K562 (cell line): ENCODE results near the gene PPM1H.

Experiments
- ARID1B ChIP-seq: fragments of 450-650 bp; IDR thresholded peaks from 2 replicates; pipeline ENCODE4 v1.6.1; 2016; ENCODE audit warnings: antibody characterized with exemption, mild to moderate bottlenecking, inconsistent platforms
- ELK1 ChIP-seq: sonication (generic); formaldehyde crosslinking; IDR thresholded peaks from 2 replicates; pipeline ENCODE4 v1.8.1; 2022; ENCODE audit warnings: missing genetic modification reagents
- ILF3 ChIP-seq: fragments of 450-650 bp; IDR thresholded peaks from 2 replicates; pipeline ENCODE4 v1.6.1; 2018; ENCODE audit warnings: antibody characterized with exemption, mild to moderate bottlenecking, moderate library complexity, borderline replicate concordance
- MBD2 ChIP-seq: sonication (generic); IDR thresholded peaks from 2 replicates; pipeline ENCODE4 v1.6.1; 2016; ENCODE audit warnings: low read depth, borderline replicate concordance
- MED1 ChIP-seq: sonication (generic); formaldehyde crosslinking; IDR thresholded peaks from 2 replicates; pipeline ENCODE4 v1.8.1; 2023; ENCODE audit warnings: missing genetic modification reagents, borderline replicate concordance
- RAD21 ChIP-seq, 2 experiments: fragments of 250-450 bp in 1 of 2; fragments of 450-650 bp in 1 of 2; sonication (Bioruptor Pico) in 1 of 2; formaldehyde crosslinking in 1 of 2; IDR thresholded peaks in 1 of 2; conservative IDR thresholded peaks in 1 of 2; 2 replicates each; pipeline versions ENCODE4 v1.4.0 to v1.8.0; 2020 to 2022; ENCODE audit warnings: mild to moderate bottlenecking in 2 of 2, moderate library complexity in 1 of 2
- RFX5 ChIP-seq: IDR thresholded peaks from 2 replicates; pipeline ENCODE4 v1.6.1; 2011; ENCODE audit warnings: low read depth, mild to moderate bottlenecking, improper control_type of control experiment, low read length
- TCF7 ChIP-seq: sonication (generic); IDR thresholded peaks from 2 replicates; pipeline ENCODE4 v1.6.1; 2016; ENCODE audit warnings: antibody characterized with exemption, borderline replicate concordance
- ZNF174 ChIP-seq: fragments of 250-450 bp; sonication (Bioruptor Pico); IDR thresholded peaks from 2 replicates; pipeline ENCODE4 v1.4.0; 2020; ENCODE audit warnings: mild to moderate bottlenecking
- ZNF512 ChIP-seq: IDR thresholded peaks from 2 replicates; pipeline ENCODE4 v1.6.1; 2016; ENCODE audit warnings: missing genetic modification characterization, missing compliant biosample characterization

- no peak for TF ChIP-seq TCF7
- TF ChIP-seq RFX5 = no peak
- TF ChIP-seq ARID1B = no peak
- no peak for TF ChIP-seq ZNF512 (tag)
- no peak for TF ChIP-seq ILF3
- no peak for TF ChIP-seq ELK1 (CRISPR knock-in tag)
- TF ChIP-seq ZNF174 (CRISPR knock-in tag) = no peak
- TF ChIP-seq MBD2 = no peak
- TF ChIP-seq RAD21 (CRISPR knock-in tag; conservative IDR thresholded peaks at IDR 0.05 in 1 of 2, IDR thresholded peaks at IDR 0.05 in 1 of 2) = no peak
- no peak for TF ChIP-seq MED1 (CRISPR knock-in tag)
Observed at GRCh38 chr12:62716037-62716436, 218.9 kb downstream of the PPM1H start.
